ENCODE results near the gene RAX. TPM values are rescaled to one million over a fixed set of nuclear protein-coding genes. Genes with fewer than 3 reads are reported as not detected.

RAX gene
- total RNA-seq, 2 donors from 2014 or later, result not detected

DNA sequence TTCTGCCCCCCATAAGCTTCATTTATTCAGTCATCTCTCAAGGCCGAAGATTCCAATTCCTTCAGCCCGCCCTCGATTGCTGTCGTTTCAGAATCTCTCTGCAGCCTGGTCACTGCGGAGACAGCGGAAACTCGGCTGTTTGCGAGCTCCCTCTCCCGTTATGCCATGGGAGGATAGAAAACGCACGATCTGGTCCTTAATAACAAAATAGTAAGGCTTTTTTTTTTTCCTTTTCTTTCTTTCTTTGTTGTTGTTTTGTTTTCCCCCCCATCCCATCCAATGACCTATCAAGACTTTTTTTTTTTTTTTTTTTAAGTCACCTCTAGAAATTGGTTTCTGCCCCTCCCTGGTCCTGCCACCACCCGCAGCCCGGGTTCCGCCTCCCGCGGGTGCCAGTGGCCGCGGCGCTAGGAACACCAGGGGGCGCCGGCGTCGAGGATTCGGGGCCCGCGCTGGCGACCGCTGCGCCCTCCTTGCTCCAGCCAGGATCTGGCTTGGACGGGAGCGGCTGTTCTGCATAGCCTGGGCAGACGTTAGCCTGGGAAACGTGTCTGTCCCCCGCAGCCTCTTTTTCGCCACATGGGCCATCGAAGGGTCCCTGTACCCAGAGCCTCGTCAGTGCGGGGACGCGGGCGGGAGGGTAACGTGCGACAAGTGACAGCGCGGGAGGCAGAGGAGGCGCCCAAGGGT is 35.1 kb upstream of the RAX start:
- H3K27ac ChIP-seq, result no peak overlapping the region
- DNase-seq (peak; percentile 73 to 84 (median 75)), ATAC-seq (peak; percentile 97)
- intact Hi-C loops (cut with DNase I), result loop anchor here (5.0 kb wide), 1 partner anchor 94 kb away; no protein-coding TSS in a partner anchor
- H3K4me3 ChIP-seq, result no peak overlapping the region
- H3K9me3 ChIP-seq, result no peaks in the 10 kb centered on the region
- no peaks in the 10 kb centered on the region for H3K36me3 ChIP-seq (replicated peaks in 1 of 2; ENCODE audit: insufficient read depth in 1 of 2, low read depth in 2 of 2)
- TF ChIP-seq POLR2A (IDR thresholded peaks at IDR 0.05), result no peak
- TF ChIP-seq, protein P1, sequence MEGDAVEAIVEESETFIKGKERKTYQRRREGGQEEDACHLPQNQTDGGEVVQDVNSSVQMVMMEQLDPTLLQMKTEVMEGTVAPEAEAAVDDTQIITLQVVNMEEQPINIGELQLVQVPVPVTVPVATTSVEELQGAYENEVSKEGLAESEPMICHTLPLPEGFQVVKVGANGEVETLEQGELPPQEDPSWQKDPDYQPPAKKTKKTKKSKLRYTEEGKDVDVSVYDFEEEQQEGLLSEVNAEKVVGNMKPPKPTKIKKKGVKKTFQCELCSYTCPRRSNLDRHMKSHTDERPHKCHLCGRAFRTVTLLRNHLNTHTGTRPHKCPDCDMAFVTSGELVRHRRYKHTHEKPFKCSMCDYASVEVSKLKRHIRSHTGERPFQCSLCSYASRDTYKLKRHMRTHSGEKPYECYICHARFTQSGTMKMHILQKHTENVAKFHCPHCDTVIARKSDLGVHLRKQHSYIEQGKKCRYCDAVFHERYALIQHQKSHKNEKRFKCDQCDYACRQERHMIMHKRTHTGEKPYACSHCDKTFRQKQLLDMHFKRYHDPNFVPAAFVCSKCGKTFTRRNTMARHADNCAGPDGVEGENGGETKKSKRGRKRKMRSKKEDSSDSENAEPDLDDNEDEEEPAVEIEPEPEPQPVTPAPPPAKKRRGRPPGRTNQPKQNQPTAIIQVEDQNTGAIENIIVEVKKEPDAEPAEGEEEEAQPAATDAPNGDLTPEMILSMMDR (IDR thresholded peaks at IDR 0.05), result peak; percentile 75 to 90 (median 83)
- 2 to 3% methylated on average over 34 to 46 of the region's 46 CpGs for WGBS, 2 donors
- H3K27me3 ChIP-seq, result peaks cover 0 to 7% of the 10 kb centered on the region in 2 donors
- H3K4me1 ChIP-seq, result peaks cover 13% of the 10 kb centered on the region

DNA sequence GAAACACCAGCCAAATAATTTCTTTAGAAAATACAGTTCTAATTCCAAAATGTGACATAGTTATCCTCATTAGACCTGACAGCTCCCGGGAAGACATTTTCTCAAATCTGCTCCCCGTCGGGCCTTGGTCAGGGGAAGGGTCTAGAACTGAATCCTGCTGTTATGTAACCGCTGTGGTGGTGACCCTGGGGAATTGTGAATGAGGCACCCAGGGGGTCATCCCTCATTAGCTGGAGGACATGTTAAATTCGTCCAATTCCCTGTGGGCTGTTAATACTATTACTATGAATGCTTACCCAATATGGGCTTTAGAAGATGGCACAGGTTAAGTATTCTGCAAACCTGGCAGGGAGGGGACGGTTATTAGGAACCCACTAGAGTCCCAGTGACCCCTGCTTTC is 33.4 kb upstream of the RAX start:
- ATAC-seq, result no peak
- intact Hi-C loops (cut with DNase I), result loop anchor here (5.0 kb wide), 1 partner anchor 96 kb away; no protein-coding TSS in a partner anchor

DNA sequence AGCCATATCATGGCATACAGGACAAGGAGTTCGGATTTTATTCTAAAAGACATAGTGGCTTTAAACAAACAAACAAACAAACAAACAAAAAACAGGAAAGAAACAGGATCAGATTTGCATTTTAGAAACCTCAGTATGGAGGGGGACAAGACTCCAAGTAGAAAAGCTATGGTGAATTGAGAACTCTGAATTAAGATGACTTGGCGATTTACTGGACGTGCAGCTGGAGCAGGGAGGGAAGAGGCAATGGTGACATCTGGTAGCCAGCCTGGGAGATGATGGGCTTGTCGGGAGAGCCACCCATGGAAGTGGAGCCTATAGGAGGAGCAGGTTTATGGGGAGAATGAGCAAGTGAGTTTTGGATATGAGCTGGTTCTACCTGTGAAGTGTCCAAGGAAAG is 32.0 kb upstream of the RAX start:
- ATAC-seq, result no peak
- Histone ChIP-seq H3K27ac (no peak overlapping the region), H3K36me3 (replicated peaks in 1 of 2; ENCODE audit: insufficient read depth in 1 of 2, low read depth in 2 of 2) (no peaks in the 10 kb centered on the region), H3K9me3 (no peaks in the 10 kb centered on the region), H3K4me1 (peaks cover 13% of the 10 kb centered on the region), H3K27me3 (peaks cover 0 to 6% of the 10 kb centered on the region in 2 donors), H3K4me3 (no peak overlapping the region)
- intact Hi-C loops (cut with DNase I), result loop anchor here (5.0 kb wide), 1 partner anchor 97 kb away; no protein-coding TSS in a partner anchor
- TF ChIP-seq POLR2A (IDR thresholded peaks at IDR 0.05), result no peak
- TF ChIP-seq, protein P1 (IDR thresholded peaks at IDR 0.05), result no peak
- 56 to 70% methylated on average over 4 of the region's 4 CpGs for WGBS, 2 donors
- DNase-seq, result no peak

More for the DNA sequence above, 33.4 kb upstream of the RAX start:
- no peak overlapping the region for H3K4me3 ChIP-seq
- no peaks in the 10 kb centered on the region for H3K9me3 ChIP-seq
- no peak for TF ChIP-seq POLR2A (IDR thresholded peaks at IDR 0.05)
- TF ChIP-seq, protein P1 (IDR thresholded peaks at IDR 0.05), result no peak
- DNase-seq, result no peak
- peaks cover 13% of the 10 kb centered on the region for H3K4me1 ChIP-seq
- H3K27ac ChIP-seq, result no peak overlapping the region
- H3K36me3 ChIP-seq (replicated peaks in 1 of 2; ENCODE audit: insufficient read depth in 1 of 2, low read depth in 2 of 2), result no peaks in the 10 kb centered on the region
- peaks cover 0 to 7% of the 10 kb centered on the region in 2 donors for H3K27me3 ChIP-seq
- WGBS, 2 donors, result 73 to 77% methylated on average over 6 of the region's 6 CpGs

DNA sequence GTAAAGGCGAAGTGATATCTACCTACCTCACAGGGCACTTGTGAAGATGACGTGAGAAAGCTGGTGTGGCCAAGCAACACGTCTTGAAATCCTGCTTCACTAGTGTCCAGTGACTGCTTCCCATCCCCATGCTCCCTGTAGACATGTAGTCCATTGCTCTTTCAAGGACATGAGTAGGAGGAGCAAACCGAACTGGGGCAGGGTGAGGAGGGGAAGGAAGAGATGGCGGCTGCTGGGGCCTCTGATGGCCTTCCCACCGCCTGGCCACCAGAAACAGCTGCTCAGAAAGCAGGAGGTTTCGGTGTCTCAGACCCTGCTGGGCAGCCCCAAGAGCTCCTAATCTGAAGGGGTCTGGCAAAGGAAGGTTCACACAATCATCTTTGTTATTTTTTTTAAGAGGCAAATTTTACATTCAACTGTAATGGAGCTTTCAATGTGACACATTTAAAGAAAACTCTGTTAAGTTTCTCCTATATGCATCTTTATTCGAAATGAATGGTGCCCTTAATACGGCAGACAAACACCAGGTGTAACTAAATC is 30.5 kb upstream of the RAX start:
- no peak overlapping the region for H3K4me3 ChIP-seq
- DNase-seq (no peak), ATAC-seq (no peak)
- 68 to 73% methylated on average over 9 of the region's 9 CpGs for WGBS, 2 donors
- intact Hi-C loops (cut with DNase I), result no loop called here
- H3K4me1 ChIP-seq, result peaks cover 9% of the 10 kb centered on the region
- no peaks in the 10 kb centered on the region for H3K9me3 ChIP-seq
- H3K27me3 ChIP-seq, result no peaks in the 10 kb centered on the region
- H3K36me3 ChIP-seq (replicated peaks in 1 of 2; ENCODE audit: insufficient read depth in 1 of 2, low read depth in 2 of 2), result no peaks in the 10 kb centered on the region
- TF ChIP-seq, protein P1 (IDR thresholded peaks at IDR 0.05), result no peak
- no peak for TF ChIP-seq POLR2A (IDR thresholded peaks at IDR 0.05)
- no peak overlapping the region for H3K27ac ChIP-seq

Measured in body of pancreas (tissue), 4 donors.